Epithelial cell of prostate (primary cell): ENCODE data around the gene AP1G2.
"Not testable (repeated sequence)": the region's sequence is repeated elsewhere in the genome, so short reads cannot be mapped to it uniquely, and the experiment has no call there.

ENCODE experiments used
- DNase-seq: peaks from one replicate; pipeline ENCODE4 v3.0.0-alpha.2; 2011; ENCODE audit warnings: low read depth, low spot score
- H3K27ac ChIP-seq: fragments of 450-650 bp; 2 replicates; pipeline ENCODE4 v1.5.1; 2017; ENCODE audit warnings: mild to moderate bottlenecking

Gene AP1G2

DNA sequence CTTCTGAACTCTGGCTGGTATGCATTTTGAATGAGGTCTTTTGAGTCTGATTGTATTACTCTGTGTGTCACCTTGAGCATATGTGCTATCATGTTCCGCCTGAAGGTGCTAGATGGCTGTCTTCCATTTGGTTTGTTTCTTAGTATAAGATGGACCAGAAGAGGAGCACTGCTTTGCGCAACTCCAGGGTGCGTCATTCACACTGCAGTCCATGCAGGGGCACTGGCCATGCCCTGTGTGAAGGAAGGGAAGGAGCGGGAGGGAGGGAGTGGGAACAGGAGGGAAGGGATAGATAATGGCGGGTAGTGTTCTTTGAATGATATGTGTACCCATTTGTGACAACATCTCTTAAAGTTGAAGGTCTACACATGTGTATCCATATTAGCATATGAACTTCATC, 24.2 kb downstream of the AP1G2 start:
- no peak overlapping the region for H3K27ac ChIP-seq
- DNase-seq = no peak

DNA sequence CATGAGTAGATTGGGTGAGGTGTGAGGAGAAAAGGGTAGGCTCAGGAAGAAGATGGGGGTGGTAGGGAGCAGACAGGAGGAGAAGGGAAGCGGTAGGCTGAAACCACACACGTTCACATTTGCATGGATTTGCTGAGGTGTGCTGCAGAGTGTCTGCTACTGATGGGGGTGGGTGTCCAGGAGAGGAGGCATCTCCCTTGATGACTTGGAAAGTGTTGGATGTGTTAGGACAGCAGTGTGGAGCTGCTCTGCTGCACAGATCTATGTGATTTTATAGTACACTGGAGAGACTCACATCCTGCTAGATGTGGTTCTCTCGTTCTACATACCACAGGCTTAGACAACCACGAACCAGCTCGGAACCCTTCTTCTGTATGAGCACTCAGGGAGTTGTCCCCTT, 25.3 kb downstream of the AP1G2 start:
- DNase-seq = no peak
- no peak overlapping the region for H3K27ac ChIP-seq

DNA sequence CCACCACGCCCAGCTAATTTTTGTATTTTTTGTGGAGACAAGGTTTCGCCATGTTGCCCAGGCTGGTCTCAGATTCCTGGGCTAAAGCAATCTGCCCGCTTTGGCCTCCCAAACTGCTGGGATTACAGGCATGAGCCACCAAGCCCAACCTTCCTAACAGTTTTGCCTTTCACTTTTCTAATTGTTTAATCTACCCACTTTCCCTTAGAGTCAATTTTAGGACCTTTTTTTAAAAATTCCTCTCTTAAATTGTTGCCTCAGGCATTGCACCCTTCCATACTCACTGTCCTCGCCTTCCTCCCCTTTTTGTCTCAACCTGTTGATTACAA, 27.5 kb downstream of the AP1G2 start:
- H3K27ac ChIP-seq = no peak overlapping the region
- DNase-seq = no peak

DNA sequence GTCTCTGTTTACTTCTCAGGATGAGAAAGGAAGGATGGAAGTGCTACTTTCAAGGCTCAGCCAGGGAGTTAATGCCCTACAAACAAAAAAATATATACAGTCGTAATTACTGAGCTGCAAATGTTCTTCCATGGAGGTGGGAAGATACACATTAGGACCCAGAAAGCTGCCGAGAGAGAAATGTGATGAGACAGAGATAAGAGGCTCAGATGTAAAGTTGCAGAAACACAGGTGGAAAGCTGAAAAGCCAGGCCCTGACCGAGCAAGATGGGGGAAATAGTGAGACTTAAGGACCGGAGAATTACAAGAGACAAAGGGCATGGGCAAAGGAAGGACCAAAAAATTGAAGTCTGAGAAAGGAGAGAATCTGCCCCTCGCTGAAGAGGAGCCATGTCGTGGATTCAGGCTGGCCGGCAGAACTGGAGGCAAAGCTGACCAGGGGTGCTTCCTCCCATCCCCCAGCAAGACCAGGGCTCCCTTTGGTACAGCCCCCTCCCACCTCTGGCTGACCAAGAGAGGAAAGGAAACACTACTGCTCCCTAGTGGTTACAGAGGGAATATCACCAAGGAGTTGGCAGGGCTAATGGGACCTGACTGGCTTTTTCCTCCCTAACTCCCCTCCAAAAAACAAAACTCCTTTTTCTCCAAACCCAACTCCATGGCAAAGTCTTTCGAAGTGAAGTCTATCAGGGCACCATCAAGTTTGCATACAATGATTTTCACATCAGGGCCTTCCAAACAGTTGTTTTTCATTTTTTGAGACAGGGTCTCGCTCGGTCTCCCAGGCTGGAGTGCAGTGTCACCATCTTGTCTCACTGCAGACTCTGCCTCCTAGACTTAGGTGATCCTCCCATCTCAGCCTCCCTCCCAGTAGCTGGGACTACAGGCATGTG, 28.1 kb downstream of the AP1G2 start:
- no peak for DNase-seq
- no peak overlapping the region for H3K27ac ChIP-seq

DNA sequence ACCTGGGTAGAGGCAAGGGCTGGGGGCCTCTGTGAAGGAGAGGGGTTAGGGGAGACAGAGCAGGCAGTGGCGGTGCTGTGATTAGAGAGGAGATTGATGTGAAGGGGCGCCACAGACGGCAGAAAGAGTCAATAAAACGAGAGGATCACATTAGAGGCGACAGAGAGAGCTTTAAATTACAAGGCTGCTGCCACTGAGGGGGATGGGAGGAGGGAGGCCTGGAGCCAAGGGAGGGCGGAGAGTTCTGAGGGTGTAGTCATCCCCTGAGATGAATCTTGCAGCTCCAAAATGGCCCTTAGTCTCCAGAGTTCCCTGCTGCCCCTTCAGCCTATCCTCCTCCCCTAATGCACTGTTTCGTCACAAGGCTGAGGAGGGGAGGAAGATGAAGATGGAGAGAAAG, 28.8 kb downstream of the AP1G2 start:
- DNase-seq = no peak
- no peak overlapping the region for H3K27ac ChIP-seq

DNA sequence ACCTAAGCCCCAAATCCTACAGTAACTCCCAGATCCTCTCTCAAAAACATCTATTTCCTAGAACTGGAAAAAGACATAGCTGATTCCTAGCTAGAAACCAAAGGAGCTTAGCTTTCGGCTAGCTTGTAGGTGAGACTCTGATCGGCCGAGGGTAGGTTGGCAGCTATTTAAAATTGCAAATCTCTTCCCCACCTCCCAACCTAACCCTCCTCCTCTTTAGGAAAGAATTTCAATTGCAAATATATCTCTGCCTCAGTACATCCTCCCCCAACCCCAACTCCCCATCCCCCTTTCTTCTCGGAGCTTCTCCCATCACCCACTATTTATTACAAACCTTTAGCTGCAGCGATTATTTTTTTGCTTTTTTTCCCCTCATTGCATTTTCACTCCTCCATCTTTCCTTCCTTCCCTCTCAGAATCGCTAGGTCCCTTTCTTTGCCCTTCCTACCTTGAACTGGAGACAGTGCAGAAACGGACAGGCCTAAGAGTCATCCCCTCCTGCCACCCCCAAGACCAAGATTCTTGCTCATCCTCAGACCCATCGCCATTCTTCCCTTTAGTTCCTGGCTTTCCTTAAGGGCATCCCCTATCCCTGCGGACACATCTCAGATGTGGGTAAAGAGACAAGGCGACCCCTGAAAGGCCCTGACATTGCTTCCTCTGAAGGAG, 29.4 kb downstream of the AP1G2 start:
- H3K27ac ChIP-seq = no peak overlapping the region
- no peak for DNase-seq

DNA sequence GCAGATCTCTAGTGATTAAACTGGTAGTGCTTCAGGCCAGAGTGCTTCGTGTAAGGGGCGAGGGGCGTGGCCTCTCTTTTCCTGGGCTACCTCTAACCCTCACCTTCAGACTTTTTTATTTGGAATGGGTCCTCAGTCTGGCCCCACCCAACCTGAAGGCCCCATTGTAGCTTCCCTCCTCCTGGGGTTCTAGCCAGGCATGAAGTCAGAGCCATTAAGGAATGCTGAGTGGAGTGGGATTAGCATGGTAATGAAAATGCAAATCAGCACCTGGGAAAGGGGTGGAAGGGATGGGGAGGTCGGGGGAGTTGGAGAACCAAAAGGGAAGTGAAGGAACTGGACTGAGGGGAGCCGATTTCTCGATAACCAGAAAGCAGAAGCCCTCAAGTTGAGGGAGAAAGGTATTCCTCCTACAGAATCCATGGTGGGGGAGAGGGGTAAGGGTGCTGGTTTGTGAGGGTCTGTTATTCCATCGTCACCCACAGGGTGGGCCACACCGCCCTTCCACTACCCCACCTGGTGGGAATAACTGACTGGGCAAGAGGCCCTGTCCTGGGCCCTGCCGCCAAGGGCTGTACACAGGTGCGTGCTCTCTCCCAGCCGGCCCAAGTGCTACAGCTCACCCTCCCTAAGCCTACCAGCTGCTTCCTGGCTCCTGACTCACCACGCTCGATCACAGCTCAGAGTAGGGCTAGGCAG, 30.1 kb downstream of the AP1G2 start:
- H3K27ac ChIP-seq = no peak overlapping the region
- DNase-seq = no peak

DNA sequence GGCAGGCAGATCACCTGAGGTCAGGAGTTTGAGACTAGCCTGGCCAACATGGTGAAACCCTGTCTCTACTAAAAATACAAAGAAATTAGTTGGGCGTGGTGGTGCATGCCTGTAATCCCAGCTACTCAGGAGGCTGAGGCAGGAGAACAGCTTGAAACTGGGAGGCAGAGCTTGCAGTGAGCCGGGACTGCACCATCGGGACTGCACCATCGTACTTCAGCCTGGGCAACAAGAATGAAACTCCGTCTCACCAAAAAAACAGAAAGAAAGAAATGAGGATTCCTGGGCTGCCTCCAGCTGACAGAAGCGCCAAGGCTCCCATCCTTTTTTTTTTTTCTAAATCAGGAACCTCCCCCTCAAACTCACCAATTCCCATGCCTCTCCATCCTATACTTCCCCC, 30.7 kb downstream of the AP1G2 start:
- DNase-seq, H3K27ac ChIP-seq: not testable (repeated sequence)

DNA sequence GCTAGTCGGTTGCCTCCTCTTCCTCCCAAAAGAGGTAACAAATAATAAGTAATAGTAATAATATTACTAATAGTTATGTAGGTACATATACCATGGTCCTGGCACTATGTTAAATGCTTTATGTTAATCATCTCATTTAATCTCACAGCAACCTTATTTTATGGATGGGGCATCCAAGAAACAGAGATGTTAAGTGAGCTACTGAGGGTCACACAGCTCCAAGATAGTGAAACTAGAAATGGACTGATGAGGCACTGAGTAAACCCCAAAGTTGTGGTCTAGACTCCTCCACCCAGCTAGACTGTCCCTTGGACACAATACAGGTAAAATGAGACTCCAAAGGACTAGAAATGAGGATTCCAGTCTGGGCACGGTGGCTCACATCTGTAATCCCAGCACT, 31.1 kb downstream of the AP1G2 start:
- DNase-seq = no peak
- H3K27ac ChIP-seq = no peak overlapping the region

DNA sequence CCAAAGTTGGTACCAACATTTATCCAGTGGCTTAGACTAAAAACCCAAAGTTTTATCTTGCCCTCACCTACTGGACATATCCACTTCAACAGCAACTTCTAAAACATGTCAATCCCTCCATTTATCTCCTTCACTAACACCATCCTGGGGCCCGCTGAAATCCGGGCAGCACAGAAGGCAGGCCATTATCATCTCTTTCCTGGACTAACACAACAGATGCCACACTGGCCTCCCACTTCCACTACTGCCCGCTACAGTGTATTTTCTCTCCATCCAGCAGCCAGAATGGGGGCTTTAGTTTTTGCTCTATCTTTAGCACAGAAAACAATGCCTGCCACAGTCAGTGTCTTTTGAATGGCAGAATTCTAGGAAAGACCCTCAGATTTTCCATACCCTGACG, 31.6 kb downstream of the AP1G2 start:
- no peak for DNase-seq
- no peak overlapping the region for H3K27ac ChIP-seq

DNA sequence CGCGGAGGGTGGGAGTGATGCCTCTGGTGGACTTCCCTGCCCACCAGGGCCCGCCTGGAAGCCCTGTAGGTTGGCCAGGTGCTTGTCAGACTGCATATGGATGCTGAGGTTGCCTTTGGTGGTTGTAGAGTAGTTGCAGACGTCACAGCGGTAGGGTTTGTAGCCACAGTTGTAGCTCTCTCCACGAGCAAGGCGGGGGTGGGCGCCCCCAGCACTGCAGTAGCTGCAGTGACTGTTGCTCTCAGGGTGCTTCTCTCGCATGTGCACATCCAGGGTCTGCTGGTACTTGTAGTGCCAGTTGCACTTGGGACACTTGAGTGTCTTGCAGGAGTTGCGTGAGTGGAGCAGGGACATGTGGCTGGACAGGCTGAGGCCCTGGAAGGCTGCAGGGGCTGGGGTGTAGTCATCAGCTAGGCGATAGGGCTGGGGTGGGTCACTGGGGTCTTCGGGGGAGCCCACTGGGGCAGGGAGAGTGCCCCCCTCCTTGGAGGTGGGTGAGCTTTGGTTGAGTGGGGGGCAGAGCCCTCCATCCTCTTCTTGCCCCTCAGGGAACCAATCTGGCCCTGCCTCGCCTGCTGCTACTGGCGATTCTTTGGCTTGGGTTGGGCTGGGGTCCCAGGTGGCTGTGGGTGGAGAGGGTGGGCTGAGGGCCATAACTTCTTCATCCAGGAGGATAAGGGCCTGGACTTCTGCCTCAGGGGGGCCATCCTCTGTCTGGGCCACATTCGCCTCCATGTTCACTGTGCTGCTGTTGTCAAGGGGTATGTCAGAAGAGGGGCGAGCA, 33.7 kb downstream of the AP1G2 start:
- no peak for DNase-seq
- no peak overlapping the region for H3K27ac ChIP-seq

DNA sequence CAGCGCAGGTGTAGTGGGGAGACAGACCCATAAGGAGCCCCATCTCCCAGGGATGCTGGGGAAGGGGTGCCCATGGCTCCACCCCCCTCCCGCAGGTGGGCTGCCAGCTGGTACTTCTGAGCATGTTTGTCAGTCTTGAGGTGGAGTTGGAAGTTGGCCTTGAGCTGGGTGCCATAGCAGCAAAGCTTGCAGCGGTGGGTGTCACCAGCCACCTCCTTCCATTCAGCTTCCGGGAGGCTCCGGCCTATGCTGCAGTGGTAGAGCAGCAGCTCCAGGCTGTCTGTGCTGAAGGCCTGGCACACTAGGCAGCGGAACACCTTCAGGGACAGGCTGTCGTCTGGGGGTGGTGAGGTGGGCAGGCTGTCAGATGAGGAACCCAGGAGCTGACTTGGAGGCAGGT, 34.9 kb downstream of the AP1G2 start:
- H3K27ac ChIP-seq = no peak overlapping the region
- no peak for DNase-seq

DNA sequence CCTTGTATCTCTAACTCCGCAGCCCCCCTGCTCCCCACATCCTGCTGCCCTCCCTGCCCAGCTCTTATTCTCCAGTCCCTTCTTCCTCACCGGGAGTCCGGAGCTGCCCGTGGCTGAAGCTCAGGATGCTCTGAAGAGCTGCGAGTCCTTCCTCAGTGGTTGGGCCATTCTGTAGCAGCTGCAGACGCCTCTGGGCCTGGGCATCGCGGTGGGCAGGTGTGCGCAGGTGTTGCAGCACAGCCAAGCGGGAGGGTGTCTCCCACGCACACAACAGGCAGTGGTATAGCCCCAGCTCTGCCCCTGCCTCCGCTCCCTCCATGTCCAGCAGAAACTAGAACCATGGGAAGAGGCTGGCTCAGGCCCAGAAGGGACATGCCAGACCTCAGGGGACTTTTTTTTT, 36.2 kb downstream of the AP1G2 start:
- no peak for DNase-seq
- H3K27ac ChIP-seq = no peak overlapping the region

DNA sequence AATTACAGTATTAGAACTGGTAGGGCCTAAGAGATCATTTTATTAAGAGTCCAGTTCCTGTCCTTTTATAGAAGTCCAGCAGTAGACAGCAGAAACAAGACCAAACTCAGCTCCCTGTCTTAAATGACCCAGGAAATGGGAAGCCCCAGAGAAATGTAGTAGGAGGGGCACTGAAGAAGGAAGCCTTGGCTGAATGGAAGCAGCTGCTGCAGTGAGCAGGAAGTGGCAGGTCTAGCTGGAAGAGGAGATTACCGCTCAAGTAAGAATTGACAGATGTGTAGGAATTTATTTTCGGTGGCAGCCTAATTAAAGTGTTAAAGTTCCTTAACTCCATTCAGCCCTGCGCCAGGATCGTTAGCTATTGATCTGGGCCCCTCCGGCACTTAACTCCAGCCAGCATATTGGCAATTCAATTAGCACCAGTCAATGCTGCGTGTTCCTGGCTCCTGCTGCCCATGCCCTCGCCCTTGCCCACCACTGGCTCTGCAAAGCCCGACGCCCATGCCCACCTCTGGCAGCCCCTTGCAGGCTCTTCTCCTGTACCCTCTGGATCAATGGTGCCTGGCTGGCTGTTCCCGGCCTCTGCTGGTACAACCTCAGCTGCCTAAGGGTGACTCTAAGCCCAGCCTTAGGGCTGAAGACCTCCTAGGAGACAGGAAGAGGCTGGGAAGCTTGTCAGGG, 37.1 kb downstream of the AP1G2 start:
- no peak for DNase-seq
- no peak overlapping the region for H3K27ac ChIP-seq

DNA sequence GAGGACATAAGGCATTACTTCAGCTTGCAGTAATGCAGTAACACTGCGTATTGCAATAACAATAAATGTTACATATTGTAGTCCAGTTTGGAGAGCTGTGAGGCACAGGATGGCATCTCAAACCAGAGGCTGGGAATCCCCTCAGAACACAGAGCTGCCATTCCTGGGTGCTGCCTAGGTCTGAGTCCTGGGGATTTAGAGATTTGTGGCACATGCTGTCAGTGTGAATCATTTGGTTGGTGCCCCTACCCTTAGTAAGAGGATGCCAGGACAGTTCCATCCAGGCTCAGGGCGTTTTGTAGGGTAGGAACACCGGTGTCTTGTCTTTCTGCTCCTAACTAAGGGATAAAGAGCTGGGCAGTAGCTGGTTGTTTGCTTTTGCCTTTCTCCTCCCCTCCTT, 38.6 kb downstream of the AP1G2 start:
- H3K27ac ChIP-seq = no peak overlapping the region
- no peak for DNase-seq

DNA sequence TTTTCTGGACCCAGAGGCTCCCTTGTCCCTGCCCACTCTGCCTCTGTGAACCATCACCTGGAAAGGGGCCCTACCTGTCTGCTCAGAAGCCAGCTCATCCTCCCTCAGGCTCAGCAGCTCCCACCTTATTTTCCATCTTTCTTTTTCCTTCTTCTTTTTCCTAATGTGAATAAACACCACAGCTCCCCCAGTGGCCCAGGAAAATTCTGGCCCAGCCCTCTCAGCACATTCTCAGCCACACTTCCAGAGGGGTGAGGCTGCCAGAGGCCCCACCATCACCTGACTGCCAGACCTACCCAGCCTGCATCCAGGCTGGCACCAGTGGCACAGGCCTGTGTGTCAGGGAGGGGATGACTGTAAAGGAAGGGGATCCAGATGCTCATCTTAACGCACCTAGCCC, 39.0 kb downstream of the AP1G2 start:
- DNase-seq = no peak
- H3K27ac ChIP-seq = no peak overlapping the region

DNA sequence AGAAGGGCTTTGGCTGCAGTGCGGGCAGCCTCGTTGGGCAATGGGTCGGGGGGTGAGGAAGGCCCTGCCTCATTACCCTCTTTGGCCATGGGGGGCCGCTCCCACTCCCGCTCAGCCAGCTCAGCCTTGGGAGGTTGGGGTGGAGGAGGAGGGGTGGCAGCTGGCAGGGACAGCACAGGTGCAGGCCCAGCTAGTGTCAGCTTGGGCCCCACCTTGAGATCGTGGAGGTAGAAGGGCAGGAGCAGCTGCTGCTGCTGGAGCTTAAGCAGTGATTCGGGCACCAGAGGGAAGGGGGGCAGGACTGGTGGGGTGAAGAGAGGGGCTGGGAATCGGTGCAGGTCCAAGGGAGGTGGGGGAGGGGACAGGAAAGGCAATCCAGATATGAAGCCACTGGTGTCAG, 42.0 kb downstream of the AP1G2 start:
- no peak for DNase-seq
- no peak overlapping the region for H3K27ac ChIP-seq

DNA sequence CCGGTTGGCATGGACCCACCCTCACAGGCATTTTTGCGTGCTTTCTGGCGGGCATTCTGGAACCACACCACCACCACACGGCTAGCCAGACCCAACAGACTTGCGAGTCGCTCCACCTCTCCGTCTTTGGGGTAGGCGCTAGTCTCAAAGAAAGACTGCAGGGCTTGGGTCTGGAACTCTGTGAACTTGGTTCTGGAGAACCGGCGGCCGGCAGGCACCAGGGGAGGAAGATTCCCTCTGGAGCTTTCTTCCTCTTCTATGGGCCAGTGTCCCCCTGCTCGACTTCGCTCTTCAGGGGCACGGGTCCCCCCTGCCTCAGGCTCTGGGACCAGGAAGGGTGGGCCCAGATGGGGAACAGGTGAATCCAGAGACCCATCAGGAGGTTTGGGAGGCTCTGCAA, 42.6 kb downstream of the AP1G2 start:
- no peak for DNase-seq
- no peak overlapping the region for H3K27ac ChIP-seq

DNA sequence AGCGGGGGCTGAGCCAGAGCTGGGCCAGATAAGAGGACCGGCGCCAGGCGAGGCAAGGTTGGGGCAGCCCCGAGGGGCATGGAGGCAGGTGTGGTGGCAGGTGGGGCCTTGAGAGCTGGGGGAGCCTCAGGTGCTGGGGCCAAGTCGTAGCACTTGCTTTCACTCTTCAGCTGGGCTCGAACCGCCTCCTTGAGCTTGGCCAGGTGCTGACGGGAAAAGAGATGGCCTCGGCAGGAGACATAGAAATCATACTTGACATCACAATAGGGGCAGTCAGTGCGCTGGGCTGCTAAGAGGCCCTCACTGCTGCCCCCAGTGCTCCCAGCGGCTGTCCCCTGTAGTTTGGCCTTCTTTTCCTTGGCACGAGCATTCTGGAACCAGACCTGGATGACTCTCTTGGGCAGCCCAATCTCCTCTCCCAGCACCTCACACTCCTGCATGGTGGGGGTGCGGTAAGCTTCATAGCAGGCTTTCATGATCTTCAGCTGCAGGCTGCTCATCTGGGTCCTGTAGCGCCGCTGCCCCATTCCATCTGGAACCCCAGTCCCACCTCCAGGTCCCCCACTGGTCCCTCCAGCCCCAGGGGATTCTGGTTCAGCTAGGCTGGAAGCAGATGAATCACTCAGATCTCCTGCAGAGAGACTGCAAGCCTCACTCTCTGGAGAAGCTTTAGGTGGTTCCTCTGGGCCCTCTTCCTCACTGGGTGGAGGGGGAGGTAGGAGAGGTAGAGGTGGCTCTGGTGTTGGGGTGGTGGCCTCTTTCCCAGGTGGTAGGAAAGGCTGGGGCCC, 44.2 kb downstream of the AP1G2 start:
- DNase-seq = no peak
- H3K27ac ChIP-seq = no peak overlapping the region
